GM12878 (cell line): ENCODE measurements around the gene WDR74. TPM values are rescaled to one million over a fixed set of nuclear protein-coding genes. Genes with fewer than 3 reads are reported as not detected.

Experiments
- BCL11A ChIP-seq: IDR thresholded peaks from 2 replicates; pipeline ENCODE4 v1.6.1; 2011; ENCODE audit warnings: low read depth, low read length
- BRCA1 ChIP-seq: IDR thresholded peaks from 2 replicates; pipeline ENCODE4 v1.6.1; 2011; ENCODE audit warnings: low read depth, low read length, improper control_type of control experiment
- CBX3 ChIP-seq: fragments of 200-600 bp; sonication (generic); IDR thresholded peaks from 2 replicates; pipeline ENCODE4 v1.6.1; 2016; ENCODE audit warnings: low read depth, borderline replicate concordance
- CHD2 ChIP-seq: IDR thresholded peaks from 2 replicates; pipeline ENCODE4 v1.6.1; 2011; ENCODE audit warnings: low read depth, low read length, improper control_type of control experiment, borderline replicate concordance
- CREB1 ChIP-seq: IDR thresholded peaks from 2 replicates; pipeline ENCODE4 v1.6.1; 2012; ENCODE audit warnings: low read depth, mild to moderate bottlenecking, inconsistent platforms
- ESRRA ChIP-seq: IDR thresholded peaks from 2 replicates; pipeline ENCODE4 v1.6.1; 2012; ENCODE audit warnings: mild to moderate bottlenecking, low read length, improper control_type of control experiment
- HDAC6 ChIP-seq: fragments of 200-600 bp; sonication (generic); IDR thresholded peaks from one replicate; pipeline ENCODE4 v1.8.0; 2017; ENCODE audit warnings: antibody characterized with exemption; ENCODE audit not compliant: unreplicated experiment
- IKZF2 ChIP-seq, 2 experiments: fragments of 450-650 bp; IDR thresholded peaks; 2 replicates each; pipeline ENCODE4 v1.6.1; 2017; ENCODE audit warnings: mild to moderate bottlenecking in 2 of 2, moderate library complexity in 2 of 2
- JUND ChIP-seq: IDR thresholded peaks from 2 replicates; pipeline ENCODE4 v1.6.1; 2012; ENCODE audit warnings: low read depth, mild to moderate bottlenecking, low read length, improper control_type of control experiment, moderate library complexity
- KAT2A ChIP-seq: conservative IDR thresholded peaks from 2 replicates; pipeline ENCODE4 v1.6.1; 2011; ENCODE audit warnings: low read depth, low read length; ENCODE audit not compliant: control insufficient read depth
- POLR2AphosphoS2 ChIP-seq: IDR thresholded peaks from 2 replicates; pipeline ENCODE4 v1.6.1; 2011; ENCODE audit warnings: low read depth, mild to moderate bottlenecking, low read length, improper control_type of control experiment, moderate library complexity
- RAD21 ChIP-seq: IDR thresholded peaks from 2 replicates; pipeline ENCODE4 v1.6.1; 2011; ENCODE audit warnings: mild to moderate bottlenecking, low read depth, low read length, moderate library complexity; ENCODE audit not compliant: insufficient read depth
- RAD51 ChIP-seq: fragments of 450-650 bp; IDR thresholded peaks from 2 replicates; pipeline ENCODE4 v1.6.1; 2016; ENCODE audit warnings: moderate library complexity, mild to moderate bottlenecking, inconsistent platforms
- RBBP5 ChIP-seq: fragments of 200-600 bp; sonication (generic); conservative IDR thresholded peaks from 2 replicates; pipeline ENCODE4 v1.6.1; 2016
- SIN3A ChIP-seq: IDR thresholded peaks from 2 replicates; pipeline ENCODE4 v1.6.1; 2012; ENCODE audit warnings: low read depth, low read length, improper control_type of control experiment
- SMAD1 ChIP-seq: fragments of 450-650 bp; IDR thresholded peaks from 2 replicates; pipeline ENCODE4 v1.6.1; 2018; ENCODE audit warnings: mild to moderate bottlenecking, low read depth; ENCODE audit not compliant: partially characterized antibody
- SRF ChIP-seq, 2 experiments: IDR thresholded peaks; 2 replicates each; pipeline ENCODE4 v1.6.1; 2011; ENCODE audit warnings: low read depth in 2 of 2, low read length in 2 of 2, mild to moderate bottlenecking in 1 of 2, moderate library complexity in 1 of 2
- SUPT20H ChIP-seq: IDR thresholded peaks from 2 replicates; pipeline ENCODE4 v1.6.1; 2011; ENCODE audit warnings: low read depth, mild to moderate bottlenecking, low read length, moderate library complexity, borderline replicate concordance; ENCODE audit not compliant: control insufficient read depth
- YBX1 ChIP-seq: fragments of 450-650 bp; IDR thresholded peaks from 2 replicates; pipeline ENCODE4 v1.6.1; 2016; ENCODE audit warnings: antibody characterized with exemption
- YY1 ChIP-seq: IDR thresholded peaks from 2 replicates; pipeline ENCODE4 v1.6.1; 2011; ENCODE audit warnings: low read depth, mild to moderate bottlenecking, low read length
- polyA plus RNA-seq, 11 experiments: library from polyadenylated mRNA; depleted of rRNA in 4 of 11; unstranded in 6 of 11; stranded (reverse) in 5 of 11; fragments of >200 nt; fragmentation: Nextera tagmentation in 4 of 11; fragmentation: Illumina TruSeq in 1 of 11; extraction: Ambion mirVana in 4 of 11; extraction: Trizol in 1 of 11; gene quantifications; 1 replicate in 1 of 11; 2 replicates in 10 of 11; pipeline versions ENCODE4 v1.2.1 to v1.2.3, GENCODE V29; 2011 to 2016; ENCODE audit warnings: inconsistent platforms in 2 of 11, missing spikeins in 2 of 11, low read depth in 1 of 11
- total RNA-seq, 4 experiments: library from RNA; depleted of rRNA in 3 of 4; stranded (reverse); fragments of >200 nt in 3 of 4; fragmentation: Illumina TruSeq in 1 of 4; extraction: Trizol in 1 of 4; gene quantifications; 2 replicates each; pipeline versions ENCODE4 v1.2.1 to v1.2.3, GENCODE V29; 2013 to 2021
- TF ChIP-seq, protein P1 (sequence below): IDR thresholded peaks from 2 replicates; pipeline ENCODE4 v1.6.1; 2011; ENCODE audit warnings: borderline replicate concordance, low read depth, mild to moderate bottlenecking, moderate library complexity, mixed read lengths, low read length; ENCODE audit not compliant: insufficient read depth; ENCODE audit errors: extremely low read length
- TF ChIP-seq, protein P2 (sequence below): IDR thresholded peaks from 2 replicates; pipeline ENCODE4 v1.6.1; 2012; ENCODE audit warnings: low read depth, low read length, improper control_type of control experiment
- TF ChIP-seq, protein P3 (sequence below): fragments of 450-650 bp; IDR thresholded peaks from 2 replicates; pipeline ENCODE4 v1.6.1; 2017; ENCODE audit warnings: low read depth, mild to moderate bottlenecking, moderate library complexity
- TF ChIP-seq, protein P4 (sequence below): fragments of 450-650 bp; formaldehyde crosslinking; IDR thresholded peaks from 2 replicates; pipeline ENCODE4 v1.4.0; 2022; ENCODE audit warnings: mild to moderate bottlenecking, moderate library complexity

The WDR74 gene
- total and polyA plus RNA-seq, 10 of the 15 experiments (the other 5 are each of a cell fraction or from before 2014, with no cell fraction given) = 18.2 to 103 (median 60.7) TPM

DNA sequence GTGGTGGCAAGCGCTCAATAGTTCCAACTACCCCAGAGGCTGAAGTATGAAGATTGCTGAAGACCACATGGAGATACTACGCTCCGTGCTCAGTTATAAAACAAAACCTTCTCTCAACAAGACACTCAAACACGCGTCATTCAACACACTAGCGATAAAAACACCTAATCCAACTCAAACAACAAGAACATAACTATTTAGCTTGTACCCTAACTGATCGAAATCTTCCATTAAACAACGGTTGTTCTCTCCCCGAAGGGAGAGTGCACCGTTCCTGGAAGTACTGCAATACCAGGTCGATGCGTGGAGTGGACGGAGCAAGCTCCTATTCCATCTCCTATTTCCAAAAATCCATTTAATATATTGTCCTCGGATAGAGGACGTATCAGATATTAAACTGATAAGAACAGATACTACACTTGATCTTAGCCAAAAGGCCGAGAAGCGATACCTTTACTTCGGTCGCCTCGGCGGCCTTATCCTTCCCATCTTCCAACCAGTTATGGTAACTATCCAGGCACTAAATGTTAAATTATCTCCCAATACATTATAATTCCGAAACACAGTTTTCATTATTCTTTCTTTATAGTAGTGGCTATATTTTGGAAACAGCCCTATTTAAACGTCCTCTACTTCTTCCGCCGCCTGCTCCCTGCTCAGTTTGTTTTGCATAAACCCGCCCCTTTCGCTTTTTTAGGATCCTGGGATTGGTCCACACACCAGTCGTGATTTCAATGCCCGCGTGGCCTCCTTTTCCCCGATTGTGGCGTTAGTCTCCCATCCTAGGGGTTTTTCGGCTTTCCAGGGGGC, 2.2 kb upstream of the WDR74 start (continued):
- peak; percentile 100 for TF ChIP-seq SMAD1
- TF ChIP-seq SIN3A = no peak; the same call in 1 of the 2 replicates
- TF ChIP-seq CREB1 = peak; percentile 83
- TF ChIP-seq, protein P1, sequence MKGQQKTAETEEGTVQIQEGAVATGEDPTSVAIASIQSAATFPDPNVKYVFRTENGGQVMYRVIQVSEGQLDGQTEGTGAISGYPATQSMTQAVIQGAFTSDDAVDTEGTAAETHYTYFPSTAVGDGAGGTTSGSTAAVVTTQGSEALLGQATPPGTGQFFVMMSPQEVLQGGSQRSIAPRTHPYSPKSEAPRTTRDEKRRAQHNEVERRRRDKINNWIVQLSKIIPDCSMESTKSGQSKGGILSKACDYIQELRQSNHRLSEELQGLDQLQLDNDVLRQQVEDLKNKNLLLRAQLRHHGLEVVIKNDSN = peak; percentile 10
- no peak for TF ChIP-seq SRF (IDR thresholded peaks at IDR 0.05; ENCODE audit: low read depth in 2 of 2, low read length in 2 of 2)
- peak; percentile 69; the same call in 1 of the 2 replicates for TF ChIP-seq KAT2A
- no peak for TF ChIP-seq BRCA1
- TF ChIP-seq ESRRA = peak; percentile 81; the same call in 1 of the 2 replicates
- peak; percentile 78; the same call in 1 of the 2 replicates for TF ChIP-seq CHD2
- TF ChIP-seq IKZF2 (IDR thresholded peaks at IDR 0.05) = peak; percentile 97 to 98
- TF ChIP-seq YY1 = peak; percentile 89
- TF ChIP-seq POLR2AphosphoS2 = peak; percentile 100
- peak; percentile 5; the same call in 1 of the 2 replicates for TF ChIP-seq YBX1
- TF ChIP-seq, protein P2, sequence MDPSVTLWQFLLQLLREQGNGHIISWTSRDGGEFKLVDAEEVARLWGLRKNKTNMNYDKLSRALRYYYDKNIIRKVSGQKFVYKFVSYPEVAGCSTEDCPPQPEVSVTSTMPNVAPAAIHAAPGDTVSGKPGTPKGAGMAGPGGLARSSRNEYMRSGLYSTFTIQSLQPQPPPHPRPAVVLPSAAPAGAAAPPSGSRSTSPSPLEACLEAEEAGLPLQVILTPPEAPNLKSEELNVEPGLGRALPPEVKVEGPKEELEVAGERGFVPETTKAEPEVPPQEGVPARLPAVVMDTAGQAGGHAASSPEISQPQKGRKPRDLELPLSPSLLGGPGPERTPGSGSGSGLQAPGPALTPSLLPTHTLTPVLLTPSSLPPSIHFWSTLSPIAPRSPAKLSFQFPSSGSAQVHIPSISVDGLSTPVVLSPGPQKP = 0 out of 2 replicates have a peak, but pooled peaks have one; percentile 46
- TF ChIP-seq, protein P3, sequence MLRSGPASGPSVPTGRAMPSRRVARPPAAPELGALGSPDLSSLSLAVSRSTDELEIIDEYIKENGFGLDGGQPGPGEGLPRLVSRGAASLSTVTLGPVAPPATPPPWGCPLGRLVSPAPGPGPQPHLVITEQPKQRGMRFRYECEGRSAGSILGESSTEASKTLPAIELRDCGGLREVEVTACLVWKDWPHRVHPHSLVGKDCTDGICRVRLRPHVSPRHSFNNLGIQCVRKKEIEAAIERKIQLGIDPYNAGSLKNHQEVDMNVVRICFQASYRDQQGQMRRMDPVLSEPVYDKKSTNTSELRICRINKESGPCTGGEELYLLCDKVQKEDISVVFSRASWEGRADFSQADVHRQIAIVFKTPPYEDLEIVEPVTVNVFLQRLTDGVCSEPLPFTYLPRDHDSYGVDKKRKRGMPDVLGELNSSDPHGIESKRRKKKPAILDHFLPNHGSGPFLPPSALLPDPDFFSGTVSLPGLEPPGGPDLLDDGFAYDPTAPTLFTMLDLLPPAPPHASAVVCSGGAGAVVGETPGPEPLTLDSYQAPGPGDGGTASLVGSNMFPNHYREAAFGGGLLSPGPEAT = peak; percentile 88
- TF ChIP-seq RBBP5 = no peak
- TF ChIP-seq, protein P4, sequence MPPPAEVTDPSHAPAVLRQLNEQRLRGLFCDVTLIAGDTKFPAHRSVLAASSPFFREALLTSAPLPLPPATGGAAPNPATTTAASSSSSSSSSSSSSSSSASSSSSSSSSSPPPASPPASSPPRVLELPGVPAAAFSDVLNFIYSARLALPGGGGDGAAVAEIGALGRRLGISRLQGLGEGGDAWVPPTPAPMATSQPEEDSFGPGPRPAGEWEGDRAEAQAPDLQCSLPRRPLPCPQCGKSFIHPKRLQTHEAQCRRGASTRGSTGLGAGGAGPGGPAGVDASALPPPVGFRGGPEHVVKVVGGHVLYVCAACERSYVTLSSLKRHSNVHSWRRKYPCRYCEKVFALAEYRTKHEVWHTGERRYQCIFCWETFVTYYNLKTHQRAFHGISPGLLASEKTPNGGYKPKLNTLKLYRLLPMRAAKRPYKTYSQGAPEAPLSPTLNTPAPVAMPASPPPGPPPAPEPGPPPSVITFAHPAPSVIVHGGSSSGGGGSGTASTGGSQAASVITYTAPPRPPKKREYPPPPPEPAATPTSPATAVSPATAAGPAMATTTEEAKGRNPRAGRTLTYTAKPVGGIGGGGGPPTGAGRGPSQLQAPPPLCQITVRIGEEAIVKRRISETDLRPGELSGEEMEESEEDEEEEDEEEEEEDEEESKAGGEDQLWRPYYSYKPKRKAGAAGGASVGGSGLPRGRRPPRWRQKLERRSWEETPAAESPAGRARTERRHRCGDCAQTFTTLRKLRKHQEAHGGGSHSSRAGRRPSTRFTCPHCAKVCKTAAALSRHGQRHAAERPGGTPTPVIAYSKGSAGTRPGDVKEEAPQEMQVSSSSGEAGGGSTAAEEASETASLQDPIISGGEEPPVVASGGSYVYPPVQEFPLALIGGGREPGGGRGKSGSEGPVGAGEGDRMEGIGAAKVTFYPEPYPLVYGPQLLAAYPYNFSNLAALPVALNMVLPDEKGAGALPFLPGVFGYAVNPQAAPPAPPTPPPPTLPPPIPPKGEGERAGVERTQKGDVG = peak; percentile 100
- TF ChIP-seq JUND = 0 out of 2 replicates have a peak, but pooled peaks have one; percentile 17
- no peak for TF ChIP-seq RAD21
- TF ChIP-seq CBX3 = no peak
- peak; percentile 99 for TF ChIP-seq HDAC6
- peak; percentile 48; the same call in 1 of the 2 replicates for TF ChIP-seq RAD51
- TF ChIP-seq SUPT20H = no peak
- TF ChIP-seq BCL11A = peak; percentile 93
